Small intestine (tissue), 7 donors: ENCODE measurements around the gene APLNR. TPM values are rescaled to one million over a fixed set of nuclear protein-coding genes. Genes with fewer than 3 reads are reported as not detected.

Source experiments
- DNase-seq, 2 donors: peaks; one replicate each; pipeline versions ENCODE4 v3.0.0 to v3.0.0-alpha.2; 2013
- FAIRE-seq: peaks from 2 replicates; lab custom pipeline; 2012; peaks lifted over from hg19 to GRCh38; lab: Jason Lieb, UNC
- H3K27ac ChIP-seq, 3 donors: one replicate each; pipeline ENCODE4 v1.5.1; 2013; ENCODE audit warnings: low read length in 2 of 3, mild to moderate bottlenecking in 2 of 3, control low read depth in 1 of 3, inconsistent platforms in 1 of 3, low read depth in 1 of 3, moderate library complexity in 1 of 3
- H3K27me3 ChIP-seq, 3 donors: one replicate each; pipeline ENCODE4 v1.6.1; 2013; ENCODE audit warnings: low read length in 3 of 3, inconsistent platforms in 1 of 3; ENCODE audit not compliant: control insufficient read depth in 3 of 3, insufficient read depth in 3 of 3
- H3K36me3 ChIP-seq, 3 donors: one replicate each; pipeline ENCODE4 v1.6.1; 2013; ENCODE audit warnings: low read length in 3 of 3, inconsistent platforms in 1 of 3, low read depth in 1 of 3, mild to moderate bottlenecking in 1 of 3, moderate library complexity in 1 of 3; ENCODE audit not compliant: control insufficient read depth in 3 of 3, insufficient read depth in 2 of 3
- H3K4me1 ChIP-seq, 3 donors: one replicate each; pipeline ENCODE4 v1.6.1; 2013; ENCODE audit warnings: low read length in 2 of 3, inconsistent platforms in 1 of 3, low read depth in 1 of 3, mild to moderate bottlenecking in 1 of 3, moderate library complexity in 1 of 3; ENCODE audit not compliant: control insufficient read depth in 3 of 3, insufficient read depth in 2 of 3
- H3K4me3 ChIP-seq, 3 donors: one replicate each; pipeline ENCODE4 v1.5.1; 2013; ENCODE audit warnings: low read length in 3 of 3, control low read depth in 1 of 3, inconsistent platforms in 1 of 3, low read depth in 1 of 3, mild to moderate bottlenecking in 1 of 3, moderate library complexity in 1 of 3
- H3K9me3 ChIP-seq, 2 donors: one replicate each; pipeline ENCODE4 v1.6.1; 2013; ENCODE audit warnings: low read depth in 1 of 2, low read length in 1 of 2; ENCODE audit not compliant: control insufficient read depth in 2 of 2, insufficient read depth in 1 of 2
- WGBS, 3 donors: extraction: QIAGEN DNeasy Blood & Tissue Kit; methylation state at CpG; one replicate each; pipeline ENCODE4 v1.1.7; 2013; 5-methylcytosine and 5-hydroxymethylcytosine counted together
- polyA plus RNA-seq, 4 donors: library from polyadenylated mRNA; stranded (reverse) in 3 of 4; unstranded in 1 of 4; fragments of 200-250 nt in 3 of 4; fragments of 120-200 nt in 1 of 4; gene quantifications; one replicate each; pipeline versions ENCODE4 v1.2.1 to v1.2.3, GENCODE V29; 2013
- donor health status: healthy with polysubstance abuse.
- donor health status: control.
- donor health status: control.
- donor health status: Bipolar disorder and iron deficiency.
- donor health status: healthy.

Gene APLNR
- polyA plus RNA-seq, 4 donors, result 0.27 to 25.4 (median 3.4) TPM; not detected in 1

DNA sequence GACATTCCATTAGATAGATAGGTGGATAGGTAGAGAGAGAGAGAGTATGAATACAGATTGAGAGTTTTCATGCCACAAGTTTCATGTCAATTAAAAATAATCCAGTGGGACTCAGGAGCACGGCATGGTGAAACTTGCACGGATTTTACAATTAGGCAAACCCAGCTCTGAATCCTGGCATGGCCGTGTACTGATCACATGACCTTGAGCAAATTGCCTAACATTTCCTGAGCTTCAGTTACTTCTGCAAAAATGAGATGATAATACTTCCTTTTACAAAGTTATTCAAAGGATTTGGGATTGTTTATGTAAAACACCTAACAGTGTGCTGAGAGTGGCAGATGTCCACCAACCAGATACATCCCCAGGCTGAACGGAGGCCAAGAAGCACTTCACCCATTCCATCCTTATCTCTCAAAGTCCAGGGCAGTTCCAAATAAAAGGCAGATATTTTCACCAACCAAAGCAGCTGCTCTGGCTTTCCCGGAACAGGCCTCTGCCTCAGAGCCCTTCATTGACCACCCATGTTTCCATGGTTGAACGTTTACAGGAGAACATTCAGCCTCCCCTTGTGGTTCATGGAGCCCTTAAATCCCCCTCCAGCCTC, 17.9 kb downstream of the APLNR start:
- no peak for FAIRE-seq
- 38 to 47% (median 44%) methylated on average over 6 of the region's 6 CpGs for whole genome bisulfite sequencing, 3 donors
- no peak for DNase-seq
- H3K9me3 ChIP-seq, result no peaks in the 10 kb centered on the region
- peaks cover 0 to 2% (median 0%) of the 10 kb centered on the region in 3 donors for H3K4me1 ChIP-seq
- no peak overlapping the region for H3K4me3 ChIP-seq
- peak overlapping the region in 1 of 3 donors; percentile 6 for H3K27ac ChIP-seq
- H3K36me3 ChIP-seq, result no peaks in the 10 kb centered on the region
- peaks cover 0 to 3% (median 0%) of the 10 kb centered on the region in 3 donors for H3K27me3 ChIP-seq

DNA sequence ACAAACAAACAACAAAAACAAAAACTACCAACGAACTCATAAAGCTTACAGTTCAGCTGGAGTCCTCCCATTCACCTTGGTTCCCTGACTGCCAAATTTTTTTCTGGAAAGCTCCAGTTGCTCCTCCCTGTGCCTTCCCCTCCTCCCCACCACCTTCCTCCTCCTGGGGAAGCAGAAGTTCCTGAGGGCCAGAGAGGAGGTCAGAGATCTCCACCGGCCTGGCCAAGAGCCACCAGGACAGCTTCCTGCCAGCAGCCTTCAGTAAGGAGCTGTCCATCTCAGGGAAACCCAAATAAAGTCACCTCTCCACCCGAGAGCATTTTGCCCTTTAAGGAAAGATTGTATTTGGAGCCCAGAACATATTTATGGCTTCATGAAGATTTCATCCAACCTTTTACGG, 20.0 kb downstream of the APLNR start:
- Histone ChIP-seq H3K4me3 (no peak overlapping the region), H3K4me1 (peaks cover 0 to 3% (median 0%) of the 10 kb centered on the region in 3 donors), H3K27ac (no peak overlapping the region), H3K27me3 (peaks cover 0 to 4% (median 0%) of the 10 kb centered on the region in 3 donors), H3K9me3 (no peaks in the 10 kb centered on the region), H3K36me3 (no peaks in the 10 kb centered on the region)
- DNase-seq, result no peak
- FAIRE-seq, result no peak
- WGBS, 3 donors, result 38 to 47% (median 39%) methylated on average over 4 of the region's 4 CpGs

DNA sequence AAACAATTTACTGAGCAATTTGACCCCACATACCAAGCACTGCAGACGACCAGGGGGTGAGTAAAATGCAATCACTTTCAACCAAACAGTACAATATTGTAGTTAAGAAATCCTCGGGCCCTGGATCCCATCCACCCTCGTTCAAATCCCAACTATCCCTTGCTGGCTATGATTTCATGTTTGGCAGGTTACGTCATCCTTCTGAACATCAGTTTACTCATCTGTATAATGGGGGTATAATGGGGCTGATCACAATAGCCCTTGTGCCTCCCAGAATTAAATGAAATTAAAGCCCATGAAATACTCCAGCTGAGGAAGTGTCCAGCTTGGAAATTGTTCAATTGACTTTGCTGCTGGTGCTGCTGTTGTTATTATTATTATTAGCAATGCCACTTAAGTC, 20.6 kb downstream of the APLNR start:
- 57 to 60% (median 59%) methylated on average over 4 of the region's 4 CpGs for WGBS, 3 donors
- DNase-seq, result no peak
- peaks cover 0 to 3% (median 0%) of the 10 kb centered on the region in 3 donors for H3K4me1 ChIP-seq
- no peak for FAIRE-seq
- H3K27me3 ChIP-seq, result peaks cover 0 to 4% (median 0%) of the 10 kb centered on the region in 3 donors
- H3K9me3 ChIP-seq, result no peaks in the 10 kb centered on the region
- no peak overlapping the region for H3K4me3 ChIP-seq
- H3K36me3 ChIP-seq, result no peaks in the 10 kb centered on the region
- no peak overlapping the region for H3K27ac ChIP-seq

DNA sequence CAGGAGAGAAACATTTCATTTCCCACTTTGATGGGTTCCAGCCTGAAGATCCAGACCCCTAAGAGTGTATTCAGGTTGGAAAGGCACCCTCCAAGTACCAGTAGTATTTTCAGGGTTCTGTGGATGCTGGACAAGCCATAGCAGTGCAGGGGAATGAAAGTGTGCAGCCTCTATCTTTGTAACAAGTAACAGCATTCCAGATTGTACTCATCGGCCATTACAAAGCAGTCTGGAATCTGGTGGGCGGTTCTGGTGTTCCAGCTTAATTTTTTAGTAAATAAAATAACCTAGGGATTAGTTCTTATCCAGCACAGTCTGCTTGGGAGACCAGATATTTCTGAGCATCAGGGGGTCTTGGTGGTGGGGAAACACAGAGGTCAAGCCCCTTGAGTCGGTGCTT, 22.6 kb downstream of the APLNR start:
- DNase-seq (no peak), FAIRE-seq (no peak)
- Histone ChIP-seq H3K9me3 (no peaks in the 10 kb centered on the region), H3K4me3 (no peak overlapping the region), H3K4me1 (peaks cover 0 to 3% (median 0%) of the 10 kb centered on the region in 3 donors), H3K27ac (peak overlapping the region in 1 of 3 donors; percentile 63), H3K36me3 (no peaks in the 10 kb centered on the region), H3K27me3 (peaks cover 0 to 4% (median 0%) of the 10 kb centered on the region in 3 donors)
- 39 to 45% (median 41%) methylated on average over 3 of the region's 3 CpGs for WGBS, 3 donors

DNA sequence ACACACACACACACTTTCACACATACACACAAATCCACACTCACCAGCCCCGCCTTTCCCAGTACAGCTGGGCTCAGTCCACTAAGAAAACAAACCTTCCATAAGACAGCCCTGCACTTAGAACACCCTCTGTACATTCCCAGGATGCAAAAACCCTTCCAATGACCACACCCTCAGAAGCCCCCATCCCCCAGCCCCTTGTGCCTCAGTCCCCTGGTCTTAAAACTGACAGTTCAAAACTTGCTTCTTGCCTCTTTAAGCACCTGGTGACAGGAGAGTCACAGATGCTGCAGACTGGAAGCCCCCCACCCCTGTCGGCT, 23.0 kb downstream of the APLNR start:
- FAIRE-seq, result no peak
- H3K4me3 ChIP-seq, result no peak overlapping the region
- peak in 1 of 2 donors; percentile 11 for DNase-seq
- 30 to 48% (median 32%) methylated on average over 2 of the region's 2 CpGs for WGBS, 3 donors
- H3K9me3 ChIP-seq, result no peaks in the 10 kb centered on the region
- H3K27me3 ChIP-seq, result peaks cover 0 to 4% (median 0%) of the 10 kb centered on the region in 3 donors
- H3K27ac ChIP-seq, result peak overlapping the region in 2 of 3 donors; percentile 63 to 66
- H3K36me3 ChIP-seq, result no peaks in the 10 kb centered on the region
- H3K4me1 ChIP-seq, result peaks cover 0 to 3% (median 0%) of the 10 kb centered on the region in 3 donors

DNA sequence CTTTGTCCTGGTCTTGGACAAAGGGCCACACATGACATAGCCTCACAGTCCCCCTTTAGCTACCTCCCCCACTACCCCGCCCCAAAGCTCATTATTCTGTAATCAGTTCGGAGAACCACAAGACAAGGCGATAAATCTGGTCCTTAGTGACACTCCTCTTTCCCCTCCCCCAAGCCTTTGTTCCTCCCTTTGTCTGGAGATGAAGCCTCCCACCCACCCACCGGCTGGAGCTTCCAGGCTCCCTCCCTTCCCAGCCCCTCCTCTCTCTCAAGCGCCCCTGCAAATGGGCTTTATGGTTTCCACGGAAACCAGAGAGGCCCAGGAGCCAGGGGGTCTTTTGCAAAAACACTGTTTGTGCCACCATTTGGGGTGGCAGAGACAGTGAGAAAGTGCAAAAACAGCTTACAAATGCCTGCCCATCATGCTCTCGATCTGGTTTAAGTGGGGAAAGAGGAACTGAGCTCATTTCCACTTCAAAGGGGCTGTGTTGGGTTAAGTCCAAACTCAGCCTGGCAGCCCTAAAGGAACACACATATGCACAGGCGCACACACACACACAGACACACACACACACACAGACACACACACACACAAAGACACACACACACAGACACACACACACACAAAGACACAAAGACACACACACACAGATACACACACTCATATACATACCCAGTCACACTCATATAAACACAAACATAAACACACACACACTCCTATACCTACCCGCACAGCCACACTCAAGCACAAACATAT, 23.5 kb downstream of the APLNR start:
- FAIRE-seq, result no peak
- Histone ChIP-seq H3K9me3 (no peaks in the 10 kb centered on the region), H3K36me3 (no peaks in the 10 kb centered on the region), H3K4me1 (peaks cover 0 to 3% (median 0%) of the 10 kb centered on the region in 3 donors), H3K4me3 (no peak overlapping the region), H3K27ac (peak overlapping the region in 2 of 3 donors; percentile 63 to 66), H3K27me3 (peaks cover 0 to 4% (median 0%) of the 10 kb centered on the region in 3 donors)
- peak in 1 of 2 donors; percentile 19 for DNase-seq
- WGBS, 3 donors, result 26 to 29% (median 29%) methylated on average over 9 of the region's 9 CpGs

DNA sequence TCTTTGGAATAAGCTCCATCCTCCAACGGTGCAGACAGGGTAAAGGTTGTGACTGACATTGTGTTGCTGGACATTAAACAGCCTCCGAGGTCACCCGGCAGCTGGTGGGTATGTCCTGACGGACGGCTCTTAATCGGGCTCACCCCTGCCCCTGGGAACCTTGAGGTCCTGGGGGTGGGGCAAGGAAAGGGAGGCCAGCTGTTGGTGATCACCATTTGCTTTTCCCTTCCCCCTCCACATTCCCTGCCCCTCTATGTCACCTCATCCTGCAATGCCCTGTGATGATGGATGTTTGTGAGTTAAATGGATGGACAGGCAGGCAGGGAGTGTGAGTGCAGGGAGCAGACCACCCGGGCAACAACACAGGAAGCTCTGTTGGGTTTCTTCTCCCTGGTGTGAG, 26.3 kb downstream of the APLNR start:
- Histone ChIP-seq H3K4me1 (peaks cover 0 to 3% (median 0%) of the 10 kb centered on the region in 3 donors), H3K36me3 (no peaks in the 10 kb centered on the region), H3K27ac (no peak overlapping the region), H3K9me3 (no peaks in the 10 kb centered on the region), H3K27me3 (peaks cover 0 to 4% (median 0%) of the 10 kb centered on the region in 3 donors), H3K4me3 (no peak overlapping the region)
- 40 to 49% (median 45%) methylated on average over 7 of the region's 7 CpGs for WGBS, 3 donors
- DNase-seq (no peak), FAIRE-seq (no peak)

DNA sequence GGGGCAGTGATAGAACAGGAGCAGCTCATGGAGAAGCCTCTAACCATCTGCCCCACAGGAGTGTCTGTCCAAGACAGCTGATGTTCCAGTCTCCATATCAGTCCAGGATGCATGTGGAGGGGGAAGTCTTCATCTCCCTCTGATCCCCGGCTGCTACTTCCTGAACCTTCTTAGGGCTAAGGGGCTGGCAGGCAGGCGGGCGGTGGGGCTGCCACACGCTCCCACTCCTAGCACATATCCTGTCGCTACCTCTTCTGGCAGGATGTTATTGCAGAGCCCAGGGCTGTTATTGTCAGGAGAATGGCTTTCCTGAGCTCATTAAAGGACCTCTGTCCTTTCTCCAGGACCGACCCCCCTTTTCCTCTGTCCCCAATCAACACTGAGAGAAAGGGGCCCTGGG, 29.9 kb downstream of the APLNR start:
- H3K27me3 ChIP-seq, result no peaks in the 10 kb centered on the region
- H3K4me3 ChIP-seq, result no peak overlapping the region
- no peak overlapping the region for H3K27ac ChIP-seq
- DNase-seq (no peak), FAIRE-seq (no peak)
- no peaks in the 10 kb centered on the region for H3K9me3 ChIP-seq
- 61 to 77% (median 72%) methylated on average over 6 of the region's 6 CpGs for WGBS, 3 donors
- H3K36me3 ChIP-seq, result no peaks in the 10 kb centered on the region
- no peaks in the 10 kb centered on the region for H3K4me1 ChIP-seq
